Endothelial cell of umbilical vein (primary cell): Measurements from ENCODE around the gene CRELD1.

Experiments
- MYC ChIP-seq: IDR thresholded peaks from one replicate; pipeline ENCODE4 v1.6.1; 2011; ENCODE audit warnings: mild to moderate bottlenecking, low read depth, low read length
- TF ChIP-seq, protein P1 (sequence below), 2 donors: IDR thresholded peaks; 1 replicate in 1 of 2; 2 replicates in 1 of 2; pipeline ENCODE4 v1.5.1; 2011; ENCODE audit warnings: low read length in 2 of 2, mild to moderate bottlenecking in 2 of 2, moderate library complexity in 2 of 2, control low read depth in 1 of 2, inconsistent platforms in 1 of 2, low read depth in 1 of 2; ENCODE audit not compliant: insufficient read depth in 1 of 2; ENCODE audit errors: extremely low read depth in 1 of 2

- TF ChIP-seq, protein P1, sequence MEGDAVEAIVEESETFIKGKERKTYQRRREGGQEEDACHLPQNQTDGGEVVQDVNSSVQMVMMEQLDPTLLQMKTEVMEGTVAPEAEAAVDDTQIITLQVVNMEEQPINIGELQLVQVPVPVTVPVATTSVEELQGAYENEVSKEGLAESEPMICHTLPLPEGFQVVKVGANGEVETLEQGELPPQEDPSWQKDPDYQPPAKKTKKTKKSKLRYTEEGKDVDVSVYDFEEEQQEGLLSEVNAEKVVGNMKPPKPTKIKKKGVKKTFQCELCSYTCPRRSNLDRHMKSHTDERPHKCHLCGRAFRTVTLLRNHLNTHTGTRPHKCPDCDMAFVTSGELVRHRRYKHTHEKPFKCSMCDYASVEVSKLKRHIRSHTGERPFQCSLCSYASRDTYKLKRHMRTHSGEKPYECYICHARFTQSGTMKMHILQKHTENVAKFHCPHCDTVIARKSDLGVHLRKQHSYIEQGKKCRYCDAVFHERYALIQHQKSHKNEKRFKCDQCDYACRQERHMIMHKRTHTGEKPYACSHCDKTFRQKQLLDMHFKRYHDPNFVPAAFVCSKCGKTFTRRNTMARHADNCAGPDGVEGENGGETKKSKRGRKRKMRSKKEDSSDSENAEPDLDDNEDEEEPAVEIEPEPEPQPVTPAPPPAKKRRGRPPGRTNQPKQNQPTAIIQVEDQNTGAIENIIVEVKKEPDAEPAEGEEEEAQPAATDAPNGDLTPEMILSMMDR (IDR thresholded peaks at IDR 0.05; ENCODE audit: extremely low read depth in 1 of 2, insufficient read depth in 1 of 2, low read depth in 1 of 2, low read length in 2 of 2) = no peak
- TF ChIP-seq MYC = no peak
Observed at GRCh38 chr3:9913601-9914000, 20.0 kb upstream of the CRELD1 start.
